GM21447 (cell line): ENCODE data around the gene GAB2.
"Not testable (repeated sequence)": the region's sequence is repeated elsewhere in the genome, so short reads cannot be mapped to it uniquely, and the experiment has no call there.

Experiments used
- ATAC-seq: cut with Tn5 transposase; IDR thresholded peaks from one replicate; pipeline ENCODE4 v1.9.1; 2021; ENCODE audit not compliant: unreplicated experiment

The GAB2 gene

GRCh38 chr11:78224906-78225420 lies 192.7 kb downstream of the GAB2 start:
- ATAC-seq, result no peak

GRCh38 chr11:78224506-78224905 lies 193.1 kb downstream of the GAB2 start:
- ATAC-seq, result no peak

- ATAC-seq, result peak; percentile 77
Measured at GRCh38 chr11:78223320-78223954, 194.2 kb downstream of the GAB2 start.

GRCh38 chr11:78222726-78223125 lies 194.9 kb downstream of the GAB2 start:
- not testable (repeated sequence) for ATAC-seq

GRCh38 chr11:78221396-78222315 lies 196.0 kb downstream of the GAB2 start:
- ATAC-seq, result no peak

- ATAC-seq, result no peak
Measured at GRCh38 chr11:78220218-78221157, 197.1 kb downstream of the GAB2 start.

GRCh38 chr11:78219493-78220217 lies 198.0 kb downstream of the GAB2 start:
- ATAC-seq, result no peak

GRCh38 chr11:78218707-78219492 lies 198.7 kb downstream of the GAB2 start:
- no peak for ATAC-seq

GRCh38 chr11:78217650-78218541 lies 199.7 kb downstream of the GAB2 start:
- ATAC-seq, result no peak

- no peak for ATAC-seq
Measured at GRCh38 chr11:78216571-78217287, 200.9 kb downstream of the GAB2 start.

- ATAC-seq, result no peak
Measured at GRCh38 chr11:78216021-78216420, 201.6 kb downstream of the GAB2 start.

GRCh38 chr11:78214331-78215194 lies 203.1 kb downstream of the GAB2 start:
- no peak for ATAC-seq

GRCh38 chr11:78213526-78214330 lies 203.9 kb downstream of the GAB2 start:
- no peak for ATAC-seq

GRCh38 chr11:78212586-78213371 lies 204.8 kb downstream of the GAB2 start:
- ATAC-seq, result no peak

GRCh38 chr11:78211565-78211964 lies 206.1 kb downstream of the GAB2 start:
- ATAC-seq, result no peak
